ENCODE measurements around the gene GRIA3.

- TF ChIP-seq CTCF (IDR thresholded peaks at IDR 0.05) (no peak), POLR2AphosphoS5 (IDR thresholded peaks at IDR 0.05; ENCODE audit: insufficient read depth in 1 of 2, low read depth in 1 of 2) (no peak), POLR2A (IDR thresholded peaks at IDR 0.05) (no peak)
Measured at GRCh38 chrX:123193101-123193500, 9.0 kb downstream of the GRIA3 start.
